ENCODE data around the gene KCNQ5.
"Not testable (repeated sequence)": the region's sequence is repeated elsewhere in the genome, so short reads cannot be mapped to it uniquely, and the experiment has no call there.

The KCNQ5 gene

DNA sequence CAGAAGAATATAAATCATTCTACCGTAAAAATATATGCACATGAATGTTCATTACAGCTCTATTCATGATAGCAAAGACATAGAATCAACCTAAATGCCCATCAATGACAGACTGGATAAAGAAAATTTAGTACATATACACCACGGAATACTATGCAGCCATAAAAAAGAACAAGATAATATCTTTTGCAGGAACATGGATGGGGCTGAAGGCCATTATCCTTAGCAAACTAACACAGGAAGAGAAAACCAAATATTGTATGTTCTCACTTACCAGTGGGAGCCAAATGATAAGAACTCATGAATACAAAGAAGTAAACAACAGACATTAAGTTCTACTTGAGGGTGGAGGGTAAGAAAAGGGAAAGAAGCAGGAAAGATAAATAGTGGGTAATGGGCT lies 595.0 kb downstream of the KCNQ5 start:
- no peaks in the 10 kb centered on the region for H3K27me3 ChIP-seq
- no peak overlapping the region for H3K9ac ChIP-seq
- H3K4me2 ChIP-seq: no peak overlapping the region
- no peak overlapping the region for H3K27ac ChIP-seq
- H4K20me1 ChIP-seq: no peaks in the 10 kb centered on the region
- no peaks in the 10 kb centered on the region for H3K36me3 ChIP-seq
- no peaks in the 10 kb centered on the region for H3K4me1 ChIP-seq
- H3K9me3 ChIP-seq: no peaks in the 10 kb centered on the region
- H3K4me3 ChIP-seq: no peak overlapping the region
- no peak for TF ChIP-seq Cebpa-rat (IDR thresholded peaks at IDR 0.05)

DNA sequence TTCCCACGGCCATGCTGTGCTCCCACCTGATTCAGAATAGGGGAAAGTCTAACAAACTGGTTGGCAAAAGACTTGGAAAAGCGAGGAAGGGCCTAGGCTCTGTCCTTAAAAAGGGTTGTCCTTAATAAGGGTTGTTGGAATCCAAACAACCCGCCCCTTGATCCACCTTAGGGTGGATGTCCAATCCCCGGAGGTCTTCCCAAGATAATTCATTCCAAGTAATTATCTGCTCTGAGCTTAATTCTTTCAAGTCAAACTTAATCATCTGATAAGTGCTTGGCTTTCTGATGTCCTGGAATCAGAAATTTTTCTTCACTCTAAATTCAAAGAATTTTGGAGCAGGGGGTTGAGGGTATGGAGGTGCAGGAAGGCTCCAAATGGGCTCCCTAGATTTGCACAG lies 603.5 kb downstream of the KCNQ5 start, which contains the start of gene KHDC1L:
Gene KHDC1L, minus strand, starts transcription at position 101 of the 400 bp plus-strand sequence. Its CDS starts 88 bp downstream, at position 13.
- no peak within 1 kb of the TSS for H3K27ac ChIP-seq

DNA sequence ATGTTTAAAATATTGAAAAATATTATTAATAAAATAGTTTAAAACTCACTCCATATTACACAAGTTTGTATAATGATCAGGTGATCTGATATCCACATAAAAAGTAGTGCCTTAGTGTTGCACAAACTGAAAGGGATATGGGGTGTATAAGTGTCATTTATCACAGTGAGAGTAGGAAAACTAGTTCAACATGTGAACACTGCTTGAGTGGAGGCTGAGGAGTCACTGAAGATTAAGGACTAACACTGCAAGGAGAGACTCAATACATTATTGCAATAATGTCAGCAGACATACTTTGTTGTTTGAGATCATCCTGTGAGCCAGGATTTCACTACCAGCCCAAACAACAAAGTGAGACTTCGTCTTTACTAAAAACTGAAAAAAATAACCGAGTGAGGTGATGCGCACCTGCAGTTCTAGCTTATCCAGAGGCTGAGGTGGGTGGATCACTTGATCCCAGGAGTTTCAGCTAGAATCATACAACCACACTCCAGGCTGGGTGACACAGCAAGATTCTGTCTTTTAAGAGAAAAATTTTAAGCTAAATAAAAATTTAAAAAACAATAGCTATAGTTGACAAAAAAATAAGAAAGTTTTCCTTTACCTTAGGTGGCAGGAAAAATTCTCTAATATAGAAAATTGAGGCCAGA lies 605.9 kb downstream of the KCNQ5 start:
- Histone ChIP-seq H3K9me3 (peaks cover 20% of the 10 kb centered on the region), H3K36me3 (0 out of 2 replicates have a peak, but pooled peaks cover 5% of the 10 kb centered on the region)
- no peak for TF ChIP-seq Cebpa-rat (IDR thresholded peaks at IDR 0.05)

More for the DNA sequence above, 603.5 kb downstream of the KCNQ5 start, which contains the start of gene KHDC1L:
- no peaks in the 10 kb centered on the region for H3K4me1 ChIP-seq
- no peaks in the 10 kb centered on the region for H3K27me3 ChIP-seq
- 0 out of 2 replicates have a peak, but pooled peaks cover 5% of the 10 kb centered on the region for H3K36me3 ChIP-seq
- no peak within 1 kb of the TSS for H3K4me3 ChIP-seq
- H3K9me3 ChIP-seq: peaks cover 20% of the 10 kb centered on the region
- H3K4me2 ChIP-seq: no peak within 1 kb of the TSS
- no peak within 1 kb of the TSS for H3K9ac ChIP-seq
- TF ChIP-seq Cebpa-rat (IDR thresholded peaks at IDR 0.05): no peak
- H4K20me1 ChIP-seq: no peaks in the 10 kb centered on the region

DNA sequence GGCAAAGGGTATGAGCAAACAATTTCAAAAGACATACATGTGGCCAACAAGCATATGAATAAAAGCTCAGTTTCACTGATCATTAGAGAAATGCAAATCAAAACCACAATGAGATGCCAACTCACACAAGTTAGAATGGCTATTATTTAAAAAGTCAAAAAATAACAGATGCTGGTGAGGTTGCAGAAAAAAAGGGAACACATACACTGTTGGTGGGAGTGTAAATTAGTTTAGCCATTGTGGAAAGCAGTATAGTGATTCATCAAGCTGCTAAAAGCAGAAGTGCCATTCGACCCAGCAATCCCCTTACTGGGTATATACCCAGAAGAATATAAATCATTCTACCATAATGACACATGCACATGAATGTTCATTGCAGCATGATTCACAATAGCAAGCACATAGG lies 610.1 kb downstream of the KCNQ5 start:
- H3K9ac ChIP-seq: no peak overlapping the region
- no peak overlapping the region for H3K4me3 ChIP-seq
- no peaks in the 10 kb centered on the region for H3K27me3 ChIP-seq
- H3K4me1 ChIP-seq: no peaks in the 10 kb centered on the region
- no peaks in the 10 kb centered on the region for H3K36me3 ChIP-seq
- no peak overlapping the region for H3K27ac ChIP-seq
- no peak for TF ChIP-seq Cebpa-rat (IDR thresholded peaks at IDR 0.05)
- H3K9me3 ChIP-seq: no peaks in the 10 kb centered on the region
- H4K20me1 ChIP-seq: no peaks in the 10 kb centered on the region
- no peak overlapping the region for H3K4me2 ChIP-seq

More for the DNA sequence above, 605.9 kb downstream of the KCNQ5 start:
- Histone ChIP-seq H3K27me3 (no peaks in the 10 kb centered on the region), H3K4me1 (no peaks in the 10 kb centered on the region), H3K9ac (no peak overlapping the region), H3K27ac (no peak overlapping the region), H3K4me3 (no peak overlapping the region), H4K20me1 (no peaks in the 10 kb centered on the region), H3K4me2 (no peak overlapping the region)

DNA sequence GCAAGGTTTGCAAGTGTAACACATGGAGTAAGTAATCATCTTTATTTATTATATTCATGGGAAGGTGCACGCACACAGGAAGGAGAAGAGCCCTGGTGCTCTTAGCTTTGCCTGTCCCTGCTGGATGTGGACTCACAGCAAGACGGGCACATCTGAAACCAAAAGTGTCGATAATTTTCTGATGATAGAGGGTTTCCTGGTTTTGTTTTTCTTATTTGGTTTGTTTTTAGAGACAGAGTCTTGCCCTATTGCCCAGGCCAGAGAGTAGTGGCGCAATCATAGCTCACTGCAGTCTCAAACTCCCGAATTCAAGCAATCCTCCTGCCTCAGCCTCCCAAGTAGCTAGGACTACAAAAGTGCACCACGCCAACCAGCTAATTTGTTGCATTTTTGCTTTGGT lies 611.2 kb downstream of the KCNQ5 start:
- H3K9me3 ChIP-seq: no peaks in the 10 kb centered on the region
- H3K4me2 ChIP-seq: no peak overlapping the region
- no peaks in the 10 kb centered on the region for H3K27me3 ChIP-seq
- no peak overlapping the region for H3K27ac ChIP-seq
- no peaks in the 10 kb centered on the region for H4K20me1 ChIP-seq
- no peak overlapping the region for H3K9ac ChIP-seq
- H3K4me1 ChIP-seq: no peaks in the 10 kb centered on the region
- H3K4me3 ChIP-seq: no peak overlapping the region
- no peaks in the 10 kb centered on the region for H3K36me3 ChIP-seq
- no peak for TF ChIP-seq Cebpa-rat (IDR thresholded peaks at IDR 0.05)

DNA sequence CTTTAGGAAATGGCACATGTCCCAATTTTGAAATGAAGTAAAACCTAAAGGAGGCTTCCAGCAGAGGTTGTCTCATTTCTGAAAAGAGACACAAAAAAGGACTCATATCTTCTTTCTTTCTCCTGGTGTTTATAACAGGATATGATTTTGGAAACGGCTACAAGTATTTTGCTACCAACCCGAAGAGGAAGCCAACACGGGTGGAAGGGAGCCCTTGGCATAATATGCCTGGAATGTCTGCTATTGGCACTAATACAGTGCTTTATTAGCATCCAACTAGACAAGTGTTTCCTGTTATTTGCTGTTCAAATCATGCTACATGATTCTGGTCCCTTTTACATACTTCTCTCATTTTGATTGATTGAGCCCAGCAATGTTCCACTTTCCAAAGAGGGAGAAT lies 612.1 kb downstream of the KCNQ5 start:
- H3K4me1 ChIP-seq, H3K4me3 ChIP-seq, H3K4me2 ChIP-seq, H3K27me3 ChIP-seq, H3K36me3 ChIP-seq, H3K27ac ChIP-seq, H4K20me1 ChIP-seq, H3K9ac ChIP-seq, H3K9me3 ChIP-seq: not testable (repeated sequence)

DNA sequence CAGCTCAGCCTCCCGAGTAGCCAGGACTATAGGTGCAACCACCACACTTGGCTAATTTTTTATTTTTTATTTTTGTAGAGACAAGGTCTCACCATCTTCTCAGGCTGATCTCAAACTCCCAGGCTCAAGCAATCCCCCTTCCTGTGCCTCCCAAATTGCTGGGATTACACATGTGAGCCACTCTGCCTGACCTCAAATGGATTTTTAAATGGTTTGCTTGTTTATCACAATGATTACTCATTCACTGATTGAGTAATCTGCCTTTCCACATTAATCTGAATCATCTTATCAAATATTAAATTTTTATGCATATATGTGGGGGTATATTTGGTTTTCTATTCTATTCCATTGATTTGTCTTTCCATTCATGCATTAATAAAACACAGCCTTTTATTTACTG lies 612.9 kb downstream of the KCNQ5 start:
- Histone ChIP-seq H3K4me2 (no peak overlapping the region), H3K9ac (no peak overlapping the region), H3K4me1 (no peaks in the 10 kb centered on the region)

DNA sequence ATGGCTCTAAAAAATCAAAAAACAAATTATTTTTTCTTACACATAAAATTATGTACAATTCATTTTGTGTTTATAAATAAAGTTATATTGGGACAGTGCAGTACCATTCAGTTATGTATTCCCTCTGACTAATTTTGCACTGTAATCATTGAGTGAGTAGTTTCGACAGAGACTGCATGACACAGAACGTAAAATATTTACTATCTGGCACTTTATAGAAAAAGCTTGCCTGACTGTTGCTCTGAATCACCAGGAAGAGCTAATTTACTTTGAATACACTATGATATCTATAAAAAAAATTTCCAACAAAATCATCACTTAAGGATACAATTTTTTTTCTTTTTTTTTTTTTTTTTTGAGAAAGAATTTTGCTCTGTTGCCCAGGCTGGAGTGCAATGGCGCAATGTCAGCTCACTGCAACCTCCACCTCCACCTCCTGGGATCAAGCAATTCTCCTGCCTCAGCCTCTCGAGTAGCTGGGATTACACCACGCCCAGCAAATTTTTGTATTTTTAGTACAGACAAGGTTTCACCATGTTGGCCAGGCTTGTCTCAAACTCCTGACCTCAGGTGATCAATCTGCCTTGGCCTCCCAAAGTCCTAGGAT lies 614.4 kb downstream of the KCNQ5 start:
- Histone ChIP-seq H3K4me2 (no peak overlapping the region), H3K4me3 (no peak overlapping the region), H3K9me3 (no peaks in the 10 kb centered on the region), H3K4me1 (no peaks in the 10 kb centered on the region), H3K27ac (no peak overlapping the region), H3K9ac (no peak overlapping the region), H4K20me1 (no peaks in the 10 kb centered on the region), H3K36me3 (no peaks in the 10 kb centered on the region), H3K27me3 (no peaks in the 10 kb centered on the region)
- no peak for TF ChIP-seq Cebpa-rat (IDR thresholded peaks at IDR 0.05)

More for the DNA sequence above, 612.9 kb downstream of the KCNQ5 start:
- Histone ChIP-seq H3K4me3 (no peak overlapping the region), H3K27me3 (no peaks in the 10 kb centered on the region), H3K27ac (no peak overlapping the region), H3K36me3 (no peaks in the 10 kb centered on the region), H4K20me1 (no peaks in the 10 kb centered on the region), H3K9me3 (no peaks in the 10 kb centered on the region)
- no peak for TF ChIP-seq Cebpa-rat (IDR thresholded peaks at IDR 0.05)

DNA sequence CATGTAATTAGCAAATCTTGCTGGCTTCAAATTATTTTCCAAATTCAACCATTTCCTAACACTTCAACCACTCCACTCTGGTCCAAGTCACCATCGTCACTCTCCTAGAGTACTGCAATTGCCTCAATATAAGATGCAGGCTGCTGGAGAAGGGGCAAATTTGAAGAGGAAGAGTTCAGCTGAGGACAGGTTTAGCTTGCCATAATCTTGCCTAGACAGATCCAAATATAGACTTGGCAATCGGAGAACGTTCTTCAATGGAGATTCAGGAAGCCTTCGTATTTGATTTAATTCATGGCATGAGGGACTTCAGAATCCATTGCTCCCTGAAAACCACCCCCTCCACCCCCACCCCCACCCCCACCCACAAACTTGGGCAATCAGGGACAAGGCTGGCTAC lies 618.9 kb downstream of the KCNQ5 start:
- Histone ChIP-seq H3K36me3 (no peaks in the 10 kb centered on the region), H3K9me3 (no peaks in the 10 kb centered on the region), H3K4me3 (no peak overlapping the region), H3K4me2 (no peak overlapping the region), H3K4me1 (no peaks in the 10 kb centered on the region), H3K27ac (no peak overlapping the region), H3K9ac (no peak overlapping the region), H3K27me3 (no peaks in the 10 kb centered on the region), H4K20me1 (no peaks in the 10 kb centered on the region)
- TF ChIP-seq Cebpa-rat (IDR thresholded peaks at IDR 0.05): no peak

DNA sequence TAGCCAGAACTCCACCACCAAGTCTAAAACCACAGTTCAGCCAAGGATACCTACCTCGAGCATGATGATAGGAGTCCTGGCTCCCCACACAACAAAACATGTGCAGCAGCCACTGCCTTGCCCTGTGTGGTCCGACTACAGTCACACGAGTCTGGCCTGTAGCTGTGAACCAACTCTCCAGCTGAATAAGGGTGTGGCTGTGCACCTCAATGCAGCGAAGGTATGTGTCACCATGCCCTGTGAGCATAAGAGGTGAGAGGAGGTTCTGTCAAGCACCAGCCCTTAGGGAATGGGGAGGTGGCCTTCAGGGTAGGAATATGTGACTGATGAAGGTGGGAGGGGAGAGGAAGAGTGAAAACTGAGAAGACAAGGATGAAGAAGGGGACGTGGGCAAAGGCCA lies 620.1 kb downstream of the KCNQ5 start:
- Histone ChIP-seq H4K20me1 (no peaks in the 10 kb centered on the region), H3K4me2 (no peak overlapping the region), H3K9ac (no peak overlapping the region), H3K27ac (no peak overlapping the region), H3K4me3 (no peak overlapping the region), H3K9me3 (no peaks in the 10 kb centered on the region), H3K36me3 (no peaks in the 10 kb centered on the region), H3K27me3 (no peaks in the 10 kb centered on the region), H3K4me1 (no peaks in the 10 kb centered on the region)
- no peak for TF ChIP-seq Cebpa-rat (IDR thresholded peaks at IDR 0.05)
